Osteoblast (primary cell): ENCODE results near the gene TMEM237. TPM values are rescaled to one million over a fixed set of nuclear protein-coding genes. Genes with fewer than 3 reads are reported as not detected.

ENCODE experiments used
- DNase-seq: peaks from one replicate; pipeline ENCODE4 v3.0.0; 2011; ENCODE audit warnings: low spot score, mixed read lengths; ENCODE audit not compliant: insufficient read length; ENCODE audit errors: missing footprints
- H2AFZ ChIP-seq: 2 replicates; pipeline ENCODE4 v1.6.0; 2011; ENCODE audit warnings: mild to moderate bottlenecking, low read length
- H3K27ac ChIP-seq: 2 replicates; pipeline ENCODE4 v1.5.1; 2011; ENCODE audit warnings: mild to moderate bottlenecking, low read depth, low read length, moderate library complexity
- H3K27me3 ChIP-seq: 2 replicates; pipeline ENCODE4 v1.6.0; 2012; ENCODE audit warnings: mild to moderate bottlenecking, control low read depth, inconsistent platforms, low read length, moderate library complexity; ENCODE audit not compliant: insufficient read depth
- H3K36me3 ChIP-seq: 2 replicates; pipeline ENCODE4 v1.5.1; 2011; ENCODE audit warnings: mild to moderate bottlenecking, low read length, control low read depth, moderate library complexity; ENCODE audit not compliant: insufficient read depth
- H3K4me1 ChIP-seq: 2 replicates; pipeline ENCODE4 v1.5.1; 2011; ENCODE audit warnings: mild to moderate bottlenecking, low read length, control low read depth, moderate library complexity; ENCODE audit not compliant: insufficient read depth
- H3K4me2 ChIP-seq: 2 replicates; pipeline ENCODE4 v1.6.0; 2011; ENCODE audit warnings: mild to moderate bottlenecking, low read length; ENCODE audit not compliant: insufficient read depth
- H3K4me3 ChIP-seq: fragments of 200-600 bp; sonication (generic); 3 replicates; pipeline ENCODE4 v1.5.1; 2012; ENCODE audit warnings: mild to moderate bottlenecking, low read length, inconsistent platforms; ENCODE audit not compliant: insufficient read depth
- H3K79me2 ChIP-seq: 2 replicates; pipeline ENCODE4 v1.6.0; 2012; ENCODE audit warnings: mild to moderate bottlenecking, low read length, control low read depth, inconsistent platforms; ENCODE audit not compliant: insufficient read depth
- H3K9me3 ChIP-seq: 2 replicates; pipeline ENCODE4 v1.5.1; 2011; ENCODE audit warnings: low read depth, low read length, control low read depth
- H4K20me1 ChIP-seq: 2 replicates; pipeline ENCODE4 v1.6.0; 2012; ENCODE audit warnings: mild to moderate bottlenecking, low read length, control low read depth; ENCODE audit not compliant: insufficient read depth
- CTCF ChIP-seq: IDR thresholded peaks from 2 replicates; pipeline ENCODE4 v1.5.1; 2011; ENCODE audit warnings: mild to moderate bottlenecking, low read depth, low read length, moderate library complexity; ENCODE audit errors: extremely low read depth
- total RNA-seq: library from RNA; depleted of rRNA; stranded (reverse); fragments of >200 nt; gene quantifications from 2 replicates; pipeline ENCODE4 v1.2.3, GENCODE V29; 2012

TMEM237 gene
- total RNA-seq, 1 donor = 49.6 TPM

GRCh38 chr2:201669865-201670264 is 26.6 kb upstream of the TMEM237 start:
- H3K79me2 ChIP-seq = no peaks in the 10 kb centered on the region
- no peak overlapping the region for H3K4me3 ChIP-seq
- H3K9me3 ChIP-seq = no peaks in the 10 kb centered on the region
- no peak for TF ChIP-seq CTCF
- H3K27me3 ChIP-seq = no peaks in the 10 kb centered on the region
- no peak overlapping the region for H2AFZ ChIP-seq
- H3K36me3 ChIP-seq = no peaks in the 10 kb centered on the region
- no peak for DNase-seq
- H3K27ac ChIP-seq = no peak overlapping the region
- no peaks in the 10 kb centered on the region for H4K20me1 ChIP-seq
- H3K4me1 ChIP-seq = peaks cover 9% of the 10 kb centered on the region
- H3K4me2 ChIP-seq = no peak overlapping the region

- no peak for DNase-seq
- Histone ChIP-seq H3K4me1 (peaks cover 7% of the 10 kb centered on the region), H3K79me2 (no peaks in the 10 kb centered on the region), H3K4me3 (no peak overlapping the region), H2AFZ (peak overlapping the region; percentile 15), H3K27ac (no peak overlapping the region), H3K27me3 (no peaks in the 10 kb centered on the region), H3K36me3 (no peaks in the 10 kb centered on the region), H3K9me3 (no peaks in the 10 kb centered on the region), H3K4me2 (no peak overlapping the region), H4K20me1 (no peaks in the 10 kb centered on the region)
- TF ChIP-seq CTCF = no peak
Measured at GRCh38 chr2:201668402-201668910, 25.2 kb upstream of the TMEM237 start.

GRCh38 chr2:201664334-201664733 is 21.0 kb upstream of the TMEM237 start:
- peaks cover 7% of the 10 kb centered on the region for H3K4me1 ChIP-seq

GRCh38 chr2:201661366-201661765 is 18.1 kb upstream of the TMEM237 start:
- H3K9me3 ChIP-seq = no peaks in the 10 kb centered on the region
- peak overlapping the region; percentile 76 for H2AFZ ChIP-seq
- no peak for TF ChIP-seq CTCF
- H3K4me2 ChIP-seq = no peak overlapping the region
- H3K27ac ChIP-seq = no peak overlapping the region
- no peaks in the 10 kb centered on the region for H3K36me3 ChIP-seq
- no peaks in the 10 kb centered on the region for H3K27me3 ChIP-seq
- peaks cover 4% of the 10 kb centered on the region for H3K4me1 ChIP-seq
- no peak for DNase-seq
- no peaks in the 10 kb centered on the region for H4K20me1 ChIP-seq
- H3K4me3 ChIP-seq = no peak overlapping the region
- H3K79me2 ChIP-seq = no peaks in the 10 kb centered on the region

More at GRCh38 chr2:201664334-201664733, 21.0 kb upstream of the TMEM237 start:
- DNase-seq = no peak
- Histone ChIP-seq H2AFZ (no peak overlapping the region), H3K79me2 (no peaks in the 10 kb centered on the region), H3K9me3 (no peaks in the 10 kb centered on the region), H3K36me3 (no peaks in the 10 kb centered on the region), H3K4me3 (no peak overlapping the region), H3K4me2 (no peak overlapping the region), H3K27me3 (no peaks in the 10 kb centered on the region), H3K27ac (no peak overlapping the region), H4K20me1 (no peaks in the 10 kb centered on the region)
- no peak for TF ChIP-seq CTCF
